ENCODE results near the gene ZNF10.

- TF ChIP-seq CTCF (IDR thresholded peaks at IDR 0.05), result no peak
- TF ChIP-seq POLR2A (IDR thresholded peaks at IDR 0.05), result no peak
Observed at GRCh38 chr12:133106253-133106652, 24.2 kb upstream of the ZNF10 start.
